NCI-H69 (cell line): Measurements from ENCODE around the gene PIK3CD.

Experiments
- DNase-seq: peaks from one replicate; lab custom pipeline; 2025; lab: John Stamatoyannopoulos, UW

The PIK3CD gene

GRCh38 chr1:9774712-9775679, 123.5 kb downstream of the PIK3CD start:
- no peak for DNase-seq

- DNase-seq = no peak
These were observed 125.2 kb downstream of the PIK3CD start for GRCh38 chr1:9776685-9777084.
